Right lobe of liver (tissue), 4 donors: ENCODE results near the gene EIF2B4.

Experiments used
- CTCF ChIP-seq, 4 donors: fragments of 200-600 bp in 3 of 4; fragments of 450-650 bp in 1 of 4; IDR thresholded peaks; one replicate each; pipeline versions ENCODE4 v1.5.1 to v1.8.0; 2016 to 2022; ENCODE audit warnings: antibody characterized with exemption in 4 of 4, mild to moderate bottlenecking in 2 of 4
- POLR2A ChIP-seq: fragments of 450-650 bp; IDR thresholded peaks from one replicate; pipeline ENCODE4 v1.6.1; 2017; ENCODE audit warnings: antibody characterized with exemption, mild to moderate bottlenecking
- donor health status: DM: no; HTN: no; CAD: no.
- donor health status: DM: no; HTN: no; CAD: no.
- donor health status: DM: no; HTN: yes; CAD: no.

- no peak for TF ChIP-seq CTCF (IDR thresholded peaks at IDR 0.05)
- TF ChIP-seq POLR2A = no peak
Measured at GRCh38 chr2:27323596-27324285, 46.4 kb downstream of the EIF2B4 start.
